NCI-H1694 treated with DMSO at 0.1 percent for 48 hours (cell line): ENCODE measurements around the gene PAK5.
A peak's percentile ranks its signal among the peaks of the same experiment; 100 is the strongest.

Source experiments
- DNase-seq: peaks from one replicate; lab custom pipeline; 2025; lab: John Stamatoyannopoulos, UW

PAK5 gene

DNA sequence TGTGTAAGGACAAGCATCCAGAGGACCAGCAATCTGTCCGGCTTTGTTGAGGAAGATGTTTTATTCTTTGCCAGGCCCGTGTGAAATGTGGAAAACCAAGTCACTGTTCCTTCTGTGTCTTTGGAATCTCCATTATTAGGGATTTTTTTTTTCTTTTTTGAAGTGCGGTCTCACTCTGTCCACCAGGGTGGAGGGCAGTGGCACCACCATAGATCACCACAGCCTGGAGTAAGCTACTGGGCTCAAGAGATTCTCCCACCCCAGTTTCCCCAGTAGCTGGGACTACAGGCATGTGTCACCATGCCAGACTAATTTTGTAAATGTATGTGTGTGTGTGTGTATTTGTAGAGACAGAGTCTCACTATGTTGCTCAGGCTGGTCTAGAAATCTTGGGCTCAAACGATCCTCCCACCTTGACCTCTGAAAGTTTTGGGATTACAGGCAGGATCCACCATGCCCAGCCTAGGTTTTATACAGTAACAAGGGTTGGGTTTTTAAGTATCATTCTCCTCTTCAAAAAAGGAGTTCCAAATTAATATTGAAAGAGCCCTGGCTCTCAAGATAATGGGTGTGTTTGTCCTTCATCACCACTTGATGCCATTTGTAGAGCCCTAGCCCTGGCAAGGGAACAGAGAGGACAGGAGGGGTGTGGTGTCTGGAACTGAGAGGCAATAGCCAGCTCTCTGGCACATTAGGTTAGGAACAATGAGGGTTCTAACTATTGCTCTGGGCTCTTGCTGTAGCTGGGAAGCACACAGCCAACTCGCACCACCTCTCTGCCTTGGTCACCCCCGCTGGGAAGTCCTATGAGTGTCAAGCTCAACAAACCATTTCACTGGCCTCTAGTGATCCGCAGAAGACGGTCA, 321.3 kb downstream of the PAK5 start:
- DNase-seq: no peak

DNA sequence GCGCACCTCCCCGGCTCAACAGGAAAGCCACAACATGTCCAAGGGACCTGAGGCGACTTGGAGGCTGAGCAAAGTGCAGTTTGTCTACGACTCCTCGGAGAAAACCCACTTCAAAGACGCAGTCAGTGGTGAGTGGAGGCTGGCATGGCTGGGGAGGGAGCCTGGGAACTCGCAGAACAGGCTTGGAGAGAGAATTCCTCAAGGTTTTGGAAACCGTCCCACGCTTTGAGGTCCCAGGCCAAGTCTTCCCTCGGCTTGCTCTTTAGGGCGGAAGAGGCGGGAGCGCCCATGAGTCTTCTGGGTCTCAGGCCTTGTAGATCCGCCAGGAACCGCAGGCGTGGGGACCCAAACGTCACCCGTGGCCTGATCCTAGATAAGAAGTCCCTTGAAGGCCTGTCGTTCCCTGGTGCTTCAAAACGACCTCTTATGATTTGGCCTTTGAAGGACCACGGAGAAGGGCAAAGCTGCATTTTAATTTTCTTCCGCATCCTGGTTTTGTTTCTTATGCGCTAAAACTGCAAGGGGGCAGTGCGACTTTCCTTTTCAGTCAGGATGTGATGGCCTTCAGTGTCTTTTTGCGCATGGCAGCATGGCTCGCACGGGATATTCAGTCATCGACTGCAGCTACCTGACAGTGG, 322.5 kb downstream of the PAK5 start:
- DNase-seq: no peak

DNA sequence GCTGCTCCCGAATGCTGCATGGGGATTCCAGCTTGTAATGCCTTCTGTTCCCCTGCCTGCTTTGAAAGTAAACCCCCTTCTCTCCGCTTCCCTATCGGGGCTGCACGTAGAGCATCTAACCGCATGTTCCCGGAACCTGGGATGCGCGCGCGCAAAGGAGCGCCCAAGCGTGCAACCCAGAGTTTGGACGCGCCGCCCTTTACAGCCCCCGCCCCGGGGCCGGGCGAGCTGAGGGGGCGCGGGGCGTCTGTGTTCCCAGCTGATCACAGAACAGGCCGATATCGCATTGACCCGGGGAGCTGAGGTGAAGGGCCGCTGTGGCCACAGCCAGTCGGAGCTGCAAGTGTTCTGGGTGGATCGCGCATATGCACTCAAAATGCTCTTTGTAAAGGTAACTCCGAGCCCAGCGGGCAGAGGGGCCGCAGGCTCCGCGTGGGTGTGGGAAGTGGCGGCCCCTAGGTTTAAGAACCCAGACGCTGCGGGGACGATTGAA, 323.1 kb downstream of the PAK5 start:
- no peak for DNase-seq

DNA sequence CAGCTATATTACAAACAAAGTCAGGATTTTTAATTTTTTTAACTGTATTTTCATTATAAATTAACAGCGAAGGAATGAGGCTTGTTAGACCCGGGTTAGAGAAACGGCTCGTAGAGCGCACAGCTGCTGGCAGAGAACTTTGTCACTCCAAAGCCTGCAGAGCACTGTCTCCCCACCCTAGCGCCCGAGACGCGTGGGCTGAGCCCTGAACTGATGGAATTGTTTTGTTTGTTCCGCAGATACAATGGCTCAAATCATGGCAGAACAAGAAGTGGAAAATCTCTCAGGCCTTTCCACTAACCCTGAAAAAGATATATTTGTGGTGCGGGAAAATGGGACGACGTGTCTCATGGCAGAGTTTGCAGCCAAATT, 323.7 kb downstream of the PAK5 start:
- DNase-seq: no peak

DNA sequence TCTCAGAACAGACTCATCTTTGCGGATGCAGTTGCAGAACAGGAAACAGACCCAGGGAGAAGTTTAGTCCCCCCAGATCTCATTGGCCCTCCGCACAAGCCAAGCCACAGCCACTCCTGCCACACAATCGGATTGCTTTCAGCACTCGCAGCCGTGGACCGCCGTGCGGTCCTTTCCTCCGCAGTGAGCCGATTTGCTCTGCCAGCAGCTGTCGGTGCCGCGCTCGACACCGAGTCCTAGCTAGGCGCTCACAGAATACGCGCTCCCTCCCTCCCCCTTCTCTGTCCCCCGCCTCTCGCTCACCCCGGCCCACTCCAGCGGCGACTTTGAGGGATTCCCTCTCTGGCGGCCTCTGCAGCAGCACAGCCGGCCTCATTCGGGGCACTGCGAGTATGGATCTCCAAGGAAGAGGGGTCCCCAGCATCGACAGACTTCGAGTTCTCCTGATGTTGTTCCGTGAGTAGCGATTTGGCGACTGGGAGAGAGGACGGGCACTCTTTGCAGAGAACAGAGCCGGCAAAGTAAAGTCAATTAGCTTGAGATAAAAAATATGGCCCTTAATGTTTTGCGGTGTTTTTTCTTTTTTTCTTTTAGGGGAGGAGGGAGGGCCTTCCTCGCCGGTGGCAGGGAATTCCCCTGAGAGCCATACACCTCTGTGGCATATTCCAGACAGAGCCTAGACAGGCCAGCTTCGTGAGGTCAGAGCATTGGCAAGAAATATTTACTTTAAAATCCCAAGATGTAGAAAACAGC, 324.2 kb downstream of the PAK5 start, which contains the start of gene LAMP5:
Gene LAMP5, plus strand, starts transcription at position 130 of the 753 bp plus-strand sequence. Its CDS starts 263 bp downstream, at position 393.
- DNase-seq: peak; percentile 31

DNA sequence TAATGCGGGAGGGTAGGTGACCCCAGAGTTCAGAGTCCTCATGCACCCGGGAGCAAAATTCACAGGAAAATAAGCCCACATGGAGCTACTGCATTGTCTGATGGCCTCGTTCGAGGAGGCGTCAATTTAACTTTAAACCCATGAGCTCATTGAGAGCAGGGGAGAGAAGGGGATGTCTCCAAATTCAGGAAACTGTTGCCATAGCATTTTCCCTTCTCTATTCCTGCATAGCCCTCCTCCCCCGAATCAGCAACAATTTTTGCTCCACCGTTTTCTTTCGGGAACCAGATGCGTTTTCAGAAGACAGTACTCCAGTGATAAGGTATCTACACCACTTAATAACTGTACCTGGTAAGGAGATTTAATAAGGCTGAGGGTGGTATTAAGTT, 324.8 kb downstream of the PAK5 start:
- DNase-seq: no peak

DNA sequence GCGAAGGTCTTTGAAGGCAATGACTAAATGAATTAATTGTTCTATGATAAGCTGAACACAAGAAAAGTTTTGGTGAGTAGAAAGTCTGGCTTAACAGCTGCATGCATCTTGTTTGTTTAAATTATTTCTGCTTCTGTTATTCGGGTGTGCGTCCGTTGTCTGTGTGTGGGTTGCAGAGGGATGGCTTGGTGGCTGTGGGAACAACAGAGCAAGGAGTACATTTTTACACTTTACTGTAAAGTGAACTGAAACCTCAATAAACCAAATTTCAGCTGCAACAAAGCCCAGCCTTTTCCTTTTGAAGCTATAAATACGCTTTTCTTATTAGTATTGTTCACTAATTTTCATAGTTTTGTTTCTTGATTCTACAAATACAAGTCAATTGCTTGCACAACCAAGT, 328.0 kb downstream of the PAK5 start:
- DNase-seq: no peak

DNA sequence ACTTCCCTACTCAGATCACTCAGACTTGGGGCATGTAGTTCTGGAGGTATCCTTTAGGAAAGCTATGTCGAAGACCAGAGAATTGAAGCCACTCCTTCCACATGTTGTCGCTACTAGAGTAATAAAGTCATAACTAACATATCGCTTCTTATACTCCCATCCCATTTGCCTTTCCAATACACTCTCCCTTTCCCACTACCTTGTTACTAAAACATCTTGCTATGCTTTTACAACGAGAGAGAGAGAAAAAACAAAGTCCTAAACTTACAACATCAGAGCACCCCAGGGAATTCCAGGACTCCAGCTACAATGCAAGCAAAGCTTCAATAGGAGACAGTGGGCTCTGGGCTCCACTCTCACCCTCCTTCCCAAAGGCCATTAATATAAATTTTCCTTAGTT, 329.6 kb downstream of the PAK5 start:
- no peak for DNase-seq

DNA sequence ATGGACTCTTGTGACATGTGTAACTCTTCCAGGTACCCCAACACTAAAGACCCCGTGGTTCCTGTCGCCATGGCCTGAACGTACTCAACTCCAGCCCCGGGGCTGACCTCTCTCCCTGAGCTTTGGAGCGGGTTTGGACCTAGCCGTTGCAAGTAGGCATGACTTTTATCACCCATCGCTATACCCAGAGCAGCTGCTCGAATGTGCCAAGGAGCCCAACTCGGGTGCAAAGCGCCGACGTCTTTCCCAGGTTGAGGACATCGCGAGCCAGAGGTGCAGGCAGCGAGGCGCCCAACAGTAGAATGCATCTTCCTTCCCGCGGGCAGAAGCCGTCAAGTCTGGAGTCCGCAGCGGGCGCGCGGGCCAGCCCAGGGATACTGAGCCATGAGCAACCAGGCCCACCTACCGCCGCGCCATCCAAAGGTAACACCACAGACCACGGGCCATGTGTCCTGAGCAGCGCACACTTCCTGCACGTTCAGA, 330.1 kb downstream of the PAK5 start:
- no peak for DNase-seq

DNA sequence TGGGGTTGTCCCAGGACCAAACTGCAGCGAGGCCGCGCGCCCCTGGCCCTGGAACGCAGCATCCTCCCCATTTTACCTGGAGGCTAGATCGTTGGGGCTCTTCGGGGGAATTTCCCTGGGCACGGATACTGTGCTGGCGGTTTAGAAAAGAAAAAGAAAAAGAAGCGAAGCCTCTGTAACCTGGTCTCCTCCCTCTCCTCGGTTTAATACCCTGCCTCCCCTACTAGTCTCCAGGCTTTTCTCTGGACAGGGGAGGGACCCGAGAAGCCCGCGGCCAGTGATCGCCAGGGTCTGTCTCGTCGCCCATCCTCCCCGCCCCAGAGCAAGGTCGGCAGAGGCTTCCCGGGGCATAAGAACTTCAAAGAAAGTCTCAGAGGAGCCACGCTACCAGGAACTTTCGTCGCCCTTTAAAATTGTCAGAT, 330.6 kb downstream of the PAK5 start:
- no peak for DNase-seq

DNA sequence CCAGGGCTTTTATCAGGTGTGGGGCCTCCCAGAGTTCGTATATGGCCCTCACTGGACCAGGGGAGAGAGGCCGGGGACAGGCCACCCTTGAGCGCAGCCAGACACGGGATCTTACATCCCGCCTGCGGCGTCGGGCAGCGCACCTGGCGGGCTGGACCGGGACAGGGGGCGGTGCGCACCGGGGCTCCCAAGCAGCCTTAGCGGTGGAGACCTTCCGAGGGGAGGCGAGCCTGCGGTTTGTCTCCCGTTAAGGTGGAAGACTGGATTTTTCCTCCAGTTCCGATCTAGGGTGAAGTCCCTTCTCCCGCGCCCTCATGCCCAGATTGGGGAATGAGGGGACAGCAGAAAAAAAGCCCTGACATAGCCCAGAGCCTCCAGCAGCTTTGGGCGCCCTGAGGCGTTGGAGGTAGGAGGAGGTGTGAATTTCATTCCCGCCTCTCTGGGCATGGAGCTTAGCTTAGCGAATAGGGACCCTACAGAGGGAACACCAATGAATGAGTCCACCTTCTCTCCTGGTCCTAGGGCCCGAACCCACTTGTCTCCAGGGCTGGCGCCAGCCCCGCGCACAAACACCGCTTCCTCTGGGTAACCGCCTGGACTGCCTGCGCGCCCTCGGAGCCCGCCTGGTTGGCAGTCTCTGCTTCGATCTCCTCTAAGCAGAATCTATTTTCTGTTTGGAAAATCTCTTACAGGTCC, 331.2 kb downstream of the PAK5 start:
- DNase-seq: no peak

DNA sequence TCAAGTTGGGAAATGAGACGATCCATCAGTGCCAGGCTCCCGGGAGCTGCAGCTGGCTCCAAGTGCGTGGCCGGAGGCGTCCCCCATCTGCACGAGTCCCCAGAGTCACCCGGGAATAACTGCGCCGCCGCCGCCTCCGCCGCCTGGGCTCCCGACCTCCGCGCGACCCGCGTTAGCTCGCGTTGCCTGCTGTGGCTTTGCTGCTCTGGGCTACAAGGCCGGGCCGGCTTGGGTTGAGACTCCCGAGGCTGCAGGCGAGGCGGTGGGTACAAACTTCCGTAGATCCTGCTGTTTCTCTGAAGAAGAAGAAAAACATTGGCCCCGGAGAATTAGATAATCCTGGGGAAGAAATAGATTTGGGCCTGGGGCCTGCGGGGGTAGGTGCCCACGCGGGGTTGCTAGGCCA, 331.9 kb downstream of the PAK5 start:
- no peak for DNase-seq

DNA sequence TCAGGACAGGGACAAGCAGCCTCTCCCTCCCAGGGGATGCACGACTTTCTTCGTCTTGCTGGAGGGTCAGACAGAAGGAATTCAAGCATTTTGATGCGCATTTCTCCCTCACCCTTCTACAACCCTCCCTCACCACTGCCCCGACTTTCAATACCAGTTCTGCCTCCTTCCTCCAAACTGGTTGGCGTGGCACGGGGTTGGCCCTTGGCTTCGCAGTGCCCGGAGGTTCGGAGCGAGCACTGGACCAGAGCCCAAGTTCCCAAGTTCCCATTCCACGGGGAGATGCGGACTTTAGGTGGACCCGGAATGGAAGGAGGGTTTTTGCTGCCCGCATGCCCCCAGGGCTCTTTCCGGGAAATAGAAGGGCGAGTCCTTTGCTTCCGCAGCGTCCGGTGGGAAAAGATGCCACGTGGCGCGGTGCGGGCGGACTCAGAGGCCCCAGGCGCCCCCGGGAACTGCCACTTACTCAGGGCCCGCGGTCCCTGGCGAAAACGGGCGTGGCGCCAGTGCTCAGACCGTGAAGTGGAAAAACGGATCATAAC, 332.5 kb downstream of the PAK5 start:
- DNase-seq: no peak

DNA sequence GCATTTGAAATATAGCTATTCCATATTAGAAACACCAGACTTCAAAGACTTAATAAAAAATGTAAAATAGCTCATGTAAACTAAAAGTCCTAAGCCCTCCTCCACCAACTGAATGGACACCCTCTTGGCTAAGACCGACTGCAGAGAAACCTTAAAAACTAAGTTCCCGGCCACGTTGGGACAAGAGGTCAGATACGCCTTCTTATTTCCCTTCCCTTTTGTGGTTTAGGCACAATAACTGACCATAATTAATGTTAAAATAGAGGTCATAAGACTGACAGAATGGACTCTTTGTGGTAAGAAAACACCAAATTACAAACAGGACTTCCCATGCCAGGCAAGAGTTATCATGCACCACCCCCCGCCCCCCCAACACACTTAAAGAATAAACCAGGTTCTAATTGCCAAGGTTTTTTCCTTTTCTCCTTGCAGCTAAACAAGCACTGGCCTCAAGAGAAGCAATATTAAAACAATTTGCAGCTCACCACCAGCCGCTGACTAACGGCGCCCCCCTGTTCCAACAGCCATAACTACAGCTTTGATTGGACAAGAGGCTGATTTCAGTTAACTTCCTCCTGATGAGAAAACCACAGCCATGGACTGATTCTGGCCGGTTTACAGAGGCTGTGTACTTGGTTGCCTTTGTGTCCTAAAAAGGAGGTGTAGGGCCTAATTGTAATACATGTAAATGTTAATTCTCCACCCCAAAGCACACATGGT, 335.2 kb downstream of the PAK5 start:
- no peak for DNase-seq

DNA sequence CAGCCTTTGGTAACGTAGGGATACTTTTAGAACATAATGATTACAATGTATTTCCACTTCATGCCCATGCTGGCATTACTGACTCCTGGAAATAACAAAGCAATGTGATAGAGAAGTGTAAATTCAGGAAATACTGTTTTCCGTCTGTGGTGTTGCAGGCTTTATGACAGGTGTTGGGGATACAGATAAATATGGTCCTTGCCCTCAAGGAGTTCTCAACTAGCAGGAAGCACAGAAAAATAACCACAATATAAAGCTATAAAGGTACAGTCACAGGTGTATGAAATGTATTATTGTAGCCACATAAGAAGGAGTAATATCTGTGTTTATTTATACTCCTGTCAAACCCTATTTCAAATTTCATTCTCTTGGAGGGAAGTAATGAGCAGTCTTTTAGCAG, 337.4 kb downstream of the PAK5 start:
- no peak for DNase-seq

DNA sequence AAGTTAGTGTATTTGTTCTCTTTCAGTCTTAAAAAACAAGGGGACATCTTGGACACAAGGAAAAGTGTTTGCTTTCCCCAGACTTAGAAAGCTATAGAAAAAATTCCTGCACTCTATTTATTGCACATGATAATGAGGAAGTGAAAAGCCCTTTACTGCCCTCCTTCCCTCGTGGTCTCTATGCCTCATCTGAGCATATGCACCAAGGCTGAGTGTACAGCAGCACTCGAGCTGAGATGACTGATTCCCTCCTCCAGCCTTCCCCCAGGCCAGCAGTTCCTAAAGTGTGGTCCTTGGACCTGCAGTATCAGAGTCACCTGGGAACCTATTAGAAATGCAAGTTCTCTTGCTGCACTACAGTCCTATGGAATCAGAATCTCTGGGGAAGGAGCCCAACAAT, 338.8 kb downstream of the PAK5 start:
- DNase-seq: no peak

DNA sequence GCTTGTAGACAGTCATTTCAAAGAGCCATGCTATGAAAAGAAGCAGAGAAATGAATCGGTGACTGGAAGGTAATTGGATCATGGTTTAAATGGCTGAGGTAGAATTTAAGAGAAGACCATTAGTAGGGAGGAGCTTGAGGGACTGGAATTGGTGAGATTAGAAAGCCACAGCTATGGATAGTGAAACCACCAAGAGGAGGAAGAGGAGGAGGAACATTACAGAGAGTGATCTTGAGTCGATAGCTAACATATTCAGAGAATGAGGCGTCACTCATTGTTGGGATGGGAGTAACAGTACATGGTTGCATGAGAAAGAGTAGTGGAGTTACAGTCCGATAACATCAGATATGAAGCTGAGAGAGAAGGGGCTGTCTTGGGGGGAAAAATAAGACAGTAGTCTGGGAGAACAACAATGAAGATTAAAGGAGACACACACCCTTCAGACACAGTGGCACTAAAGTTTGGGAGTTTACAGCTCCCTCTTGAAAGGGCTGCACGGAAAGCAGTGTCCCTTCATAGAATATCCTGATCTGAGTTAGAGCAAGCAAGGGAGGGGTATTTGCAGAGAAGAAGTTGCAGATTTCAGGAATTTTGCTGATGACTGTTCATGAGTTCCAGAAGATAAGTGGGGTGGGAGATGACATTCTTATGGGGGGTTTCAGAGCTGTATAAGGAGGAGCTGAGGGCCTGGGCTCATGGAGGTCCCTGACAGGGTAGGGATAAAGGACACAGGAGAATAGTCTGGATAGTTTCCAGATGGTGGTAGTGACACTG, 339.6 kb downstream of the PAK5 start:
- no peak for DNase-seq

DNA sequence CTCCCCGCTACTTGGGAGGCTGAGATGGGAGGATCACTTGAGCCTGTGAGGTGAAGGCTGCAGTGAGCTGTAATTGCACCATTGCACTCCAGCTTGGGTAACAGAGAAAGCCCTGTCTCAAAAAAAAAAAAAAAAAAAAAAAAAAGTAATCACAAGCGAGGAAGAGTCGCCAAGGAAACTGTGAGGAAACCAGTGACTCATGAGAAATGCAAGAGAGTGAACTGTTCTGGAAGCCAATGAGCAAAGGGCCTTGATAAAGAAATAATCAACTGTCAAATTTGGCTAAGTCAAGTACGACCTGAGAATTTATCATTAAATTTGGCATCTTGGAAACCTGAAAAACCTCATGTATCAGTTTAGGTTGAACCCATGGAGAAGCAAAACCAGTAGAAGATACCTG, 340.6 kb downstream of the PAK5 start:
- no peak for DNase-seq

DNA sequence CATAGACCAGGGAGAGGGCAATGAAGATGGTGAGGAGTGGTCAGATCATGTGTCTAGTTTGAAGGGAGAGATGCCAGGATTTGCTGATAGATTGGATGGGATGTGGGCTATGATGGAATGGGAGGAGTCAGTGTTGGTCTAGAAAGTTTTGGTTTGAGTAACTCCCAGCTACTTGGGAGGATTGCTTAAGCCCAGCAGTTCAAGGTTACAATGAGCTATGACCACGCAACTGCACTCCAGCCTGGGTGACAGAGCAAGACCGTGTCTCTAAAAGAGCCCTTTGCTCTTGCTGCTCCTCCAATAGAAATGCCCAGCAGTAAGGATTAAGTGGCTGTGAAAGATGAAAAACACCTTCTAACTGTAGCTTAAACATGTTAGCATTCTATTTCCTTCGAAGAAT, 342.7 kb downstream of the PAK5 start:
- no peak for DNase-seq

DNA sequence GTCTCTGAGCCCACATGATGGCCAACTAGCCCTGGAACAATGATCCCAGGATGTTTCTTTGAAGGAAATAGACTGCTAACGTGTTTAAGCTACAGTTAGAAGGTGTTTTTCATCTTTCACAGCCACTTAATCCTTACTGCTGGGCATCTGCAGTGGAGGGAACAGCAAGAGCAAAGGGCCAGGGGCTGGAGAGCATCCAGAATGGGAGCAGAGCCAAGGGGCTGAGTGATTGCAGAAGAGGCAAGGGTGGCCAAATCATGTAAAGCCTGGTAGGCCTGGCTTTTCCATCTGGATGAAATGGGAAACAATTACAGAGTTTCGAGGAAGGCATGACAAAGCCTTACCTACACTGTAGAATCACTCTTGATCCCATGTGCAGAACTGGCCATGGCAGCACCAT, 343.2 kb downstream of the PAK5 start:
- DNase-seq: no peak
